ENCODE measurements around the gene SLC9A7.

The SLC9A7 gene

GRCh38 chrX:46610070-46610658, 148.8 kb downstream of the SLC9A7 start:
- DNase-seq (ENCODE audit: low read depth in 3 of 3): no peak

GRCh38 chrX:46607916-46608315, 151.0 kb downstream of the SLC9A7 start:
- no peak for DNase-seq (ENCODE audit: low read depth in 3 of 3)

GRCh38 chrX:46602468-46603102, 156.3 kb downstream of the SLC9A7 start:
- DNase-seq (ENCODE audit: low read depth in 3 of 3): no peak

GRCh38 chrX:46601283-46601682, 157.6 kb downstream of the SLC9A7 start:
- no peak for DNase-seq (ENCODE audit: low read depth in 3 of 3)

GRCh38 chrX:46599051-46599560, 159.8 kb downstream of the SLC9A7 start:
- no peak for DNase-seq (ENCODE audit: low read depth in 3 of 3)

GRCh38 chrX:46597771-46598170, 161.1 kb downstream of the SLC9A7 start:
- DNase-seq (ENCODE audit: low read depth in 3 of 3): no peak

GRCh38 chrX:46597208-46597607, 161.7 kb downstream of the SLC9A7 start:
- no peak for DNase-seq (ENCODE audit: low read depth in 3 of 3)

- no peak for DNase-seq (ENCODE audit: low read depth in 3 of 3)
These were observed 163.8 kb downstream of the SLC9A7 start for GRCh38 chrX:46595084-46595483.

GRCh38 chrX:46589977-46590723, 168.8 kb downstream of the SLC9A7 start:
- no peak for DNase-seq (ENCODE audit: low read depth in 3 of 3)

GRCh38 chrX:46588263-46588662, 170.7 kb downstream of the SLC9A7 start:
- no peak for DNase-seq (ENCODE audit: low read depth in 3 of 3)

GRCh38 chrX:46587753-46588171, 171.2 kb downstream of the SLC9A7 start:
- DNase-seq (ENCODE audit: low read depth in 3 of 3): no peak

- DNase-seq (ENCODE audit: low read depth in 3 of 3): no peak
These were observed 171.8 kb downstream of the SLC9A7 start for GRCh38 chrX:46587158-46587557.

GRCh38 chrX:46584736-46585135, 174.2 kb downstream of the SLC9A7 start:
- no peak for DNase-seq (ENCODE audit: low read depth in 3 of 3)

- no peak for DNase-seq (ENCODE audit: low read depth in 3 of 3)
These were observed 176.0 kb downstream of the SLC9A7 start for GRCh38 chrX:46582966-46583365.

- no peak for DNase-seq (ENCODE audit: low read depth in 3 of 3)
These were observed 176.6 kb downstream of the SLC9A7 start for GRCh38 chrX:46582325-46582724.

GRCh38 chrX:46580613-46581012, 178.3 kb downstream of the SLC9A7 start:
- DNase-seq (ENCODE audit: low read depth in 3 of 3): no peak

- no peak for DNase-seq (ENCODE audit: low read depth in 3 of 3)
These were observed 179.7 kb downstream of the SLC9A7 start for GRCh38 chrX:46579250-46579649.

GRCh38 chrX:46577221-46578005, 181.5 kb downstream of the SLC9A7 start:
- no peak for DNase-seq (ENCODE audit: low read depth in 3 of 3)

- no peak for DNase-seq (ENCODE audit: low read depth in 3 of 3)
These were observed 182.5 kb downstream of the SLC9A7 start for GRCh38 chrX:46576458-46576857.

- DNase-seq (ENCODE audit: low read depth in 3 of 3): no peak
These were observed 182.9 kb downstream of the SLC9A7 start for GRCh38 chrX:46575991-46576392.

- DNase-seq (ENCODE audit: low read depth in 3 of 3): no peak
These were observed 183.3 kb downstream of the SLC9A7 start for GRCh38 chrX:46575586-46575985.

GRCh38 chrX:46574774-46575381, 184.0 kb downstream of the SLC9A7 start:
- DNase-seq (ENCODE audit: low read depth in 3 of 3): no peak
